Activated T-helper 2 cell treated with anti-CD3 and anti-CD28 coated beads, Interferon-gamma antibody, Interleukin-2, Interleukin-4, amounts not matched to agents 10 μg/mL and 5 μg/mL and 100 μg/mL, durations not matched to agents 14 hours and 24 hours and 36 hours (primary cell): ENCODE measurements around the gene IP6K1. TPM values are rescaled to one million over a fixed set of nuclear protein-coding genes. Genes with fewer than 3 reads are reported as not detected.
A peak's percentile ranks its signal among the peaks of the same experiment; 100 is the strongest.
"Not testable (repeated sequence)": the region's sequence is repeated elsewhere in the genome, so short reads cannot be mapped to it uniquely, and the experiment has no call there.

Experiments used
- DNase-seq: peaks from one replicate; pipeline ENCODE4 v3.0.0; 2021; ENCODE audit warnings: low spot score
- H3K27ac Mint-ChIP-seq: one replicate; pipeline ENCODE4 v1.8.0; 2021; ENCODE audit warnings: mixed read lengths
- H3K27me3 Mint-ChIP-seq: one replicate; pipeline ENCODE4 v1.8.0; 2021; ENCODE audit warnings: low read depth, mixed read lengths
- H3K36me3 Mint-ChIP-seq: one replicate; pipeline ENCODE4 v1.8.0; 2021; ENCODE audit warnings: low read depth, mixed read lengths
- H3K4me1 Mint-ChIP-seq: one replicate; pipeline ENCODE4 v1.8.0; 2021; ENCODE audit warnings: low read depth, mixed read lengths
- H3K4me3 Mint-ChIP-seq: one replicate; pipeline ENCODE4 v1.8.0; 2021; ENCODE audit warnings: low read depth, mild to moderate bottlenecking, moderate library complexity, mixed read lengths
- H3K9me3 Mint-ChIP-seq: one replicate; pipeline ENCODE4 v1.8.0; 2021; ENCODE audit warnings: mixed read lengths
- intact Hi-C: fragments of 100-400 bp; cut with micrococcal nuclease; formaldehyde crosslinking; loops from one replicate; pipeline ENCODE4 v1.15.1; 2023
- total RNA-seq: library from RNA; stranded (reverse); gene quantifications from 2 replicates; pipeline ENCODE4 v1.2.3, GENCODE V29; 2022

IP6K1 gene
- 36.9 and 40.7 TPM in 2 replicates for total RNA-seq

GRCh38 chr3:49786357-49787181 is at the start of gene IP6K1:
TSS of gene IP6K1 (minus strand) at chr3:49786542. CDS start at chr3:49748040, 38,502 bp downstream.
- H3K4me1 Mint-ChIP-seq, result peaks cover 17% of the 10 kb centered on the region
- H3K4me3 Mint-ChIP-seq, result peak within 1 kb of the TSS; percentile 90
- H3K27ac Mint-ChIP-seq, result peak within 1 kb of the TSS; percentile 95
- H3K27me3 Mint-ChIP-seq, result no peaks in the 10 kb centered on the region
- intact Hi-C loops, result loop anchor here (1.0 to 2.0 kb wide), 2 partner anchors 17 to 374 kb away; partner anchors contain the start of genes INKA1 and TCTA
- peak; percentile 100 for DNase-seq
- no peaks in the 10 kb centered on the region for H3K9me3 Mint-ChIP-seq
- H3K36me3 Mint-ChIP-seq, result peaks cover 15% of the 10 kb centered on the region

DNA sequence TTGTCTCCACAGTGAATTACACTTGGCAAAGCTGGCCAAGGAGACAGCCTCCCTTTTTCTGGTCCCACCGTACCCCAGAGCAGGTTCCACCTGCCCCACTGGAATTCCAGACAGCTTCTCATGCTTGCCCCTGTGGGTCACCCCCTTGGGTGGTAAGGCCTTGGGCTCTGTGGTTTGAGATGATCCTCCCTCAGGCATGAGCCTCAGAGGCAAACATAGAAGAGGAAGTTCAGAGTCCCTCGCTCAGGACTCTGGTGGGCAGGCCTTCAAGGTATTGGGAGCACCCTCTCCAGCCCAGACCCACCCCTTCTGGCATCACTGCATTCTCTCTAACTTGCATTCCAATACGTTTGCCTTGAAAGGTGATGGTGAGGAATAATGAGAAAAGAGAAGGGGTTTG is 45.0 kb upstream of the IP6K1 start:
- Mint-ChIP-seq H3K4me3 (no peak overlapping the region), H3K27me3 (no peaks in the 10 kb centered on the region), H3K9me3 (no peaks in the 10 kb centered on the region), H3K4me1 (no peaks in the 10 kb centered on the region), H3K27ac (no peak overlapping the region), H3K36me3 (peaks cover 36% of the 10 kb centered on the region)
- intact Hi-C loops, result no loop called here
- no peak for DNase-seq

DNA sequence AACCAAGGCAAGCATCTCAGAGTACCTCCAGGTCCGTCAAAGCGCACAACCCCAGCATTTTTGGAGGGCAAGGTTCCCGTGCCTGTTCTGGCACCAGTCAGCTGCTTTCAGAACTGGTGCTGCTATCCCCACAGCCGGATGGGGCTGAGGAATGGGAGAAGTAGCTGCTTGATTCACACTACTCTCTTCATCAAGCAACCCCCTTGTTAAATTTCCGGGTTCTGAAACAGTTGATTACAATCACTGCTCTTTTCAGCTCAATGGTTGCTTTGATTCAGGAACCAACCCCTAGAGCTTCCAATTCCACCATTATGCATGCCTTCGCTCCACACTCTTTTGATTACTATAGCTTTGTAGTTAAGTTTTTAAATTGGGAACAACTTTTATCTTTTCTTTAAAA is 39.7 kb upstream of the IP6K1 start:
- Mint-ChIP-seq H3K9me3 (no peaks in the 10 kb centered on the region), H3K4me3 (no peak overlapping the region), H3K4me1 (no peaks in the 10 kb centered on the region), H3K27ac (no peak overlapping the region), H3K27me3 (no peaks in the 10 kb centered on the region), H3K36me3 (peaks cover 15% of the 10 kb centered on the region)
- no peak for DNase-seq
- intact Hi-C loops, result no loop called here

- H3K36me3 Mint-ChIP-seq, H3K9me3 Mint-ChIP-seq, H3K27me3 Mint-ChIP-seq, intact Hi-C loops, H3K27ac Mint-ChIP-seq, H3K4me3 Mint-ChIP-seq, H3K4me1 Mint-ChIP-seq, DNase-seq: not testable (repeated sequence)
Observed at GRCh38 chr3:49823131-49823530, 36.8 kb upstream of the IP6K1 start.

- intact Hi-C loops, result loop anchor here (2.0 kb wide), 2 partner anchors 25 to 43 kb away; partner anchors contain the start of gene TRAIP
- Mint-ChIP-seq H3K9me3 (no peaks in the 10 kb centered on the region), H3K4me3 (peak within 1 kb of the TSS; percentile 92), H3K27me3 (no peaks in the 10 kb centered on the region), H3K4me1 (peaks cover 23% of the 10 kb centered on the region), H3K36me3 (peaks cover 18% of the 10 kb centered on the region), H3K27ac (peak within 1 kb of the TSS; percentile 91)
- peak; percentile 45 for DNase-seq
Observed at GRCh38 chr3:49813497-49814174, 27.3 kb upstream of the IP6K1 start, which contains the start of gene UBA7. TSS of gene UBA7 (minus strand) at chr3:49813953. CDS start at chr3:49813787, 166 bp downstream.

GRCh38 chr3:49812916-49813496 is 26.7 kb upstream of the IP6K1 start:
- Mint-ChIP-seq H3K4me3 (peak overlapping the region; percentile 92), H3K27me3 (no peaks in the 10 kb centered on the region), H3K27ac (peak overlapping the region; percentile 91), H3K36me3 (peaks cover 18% of the 10 kb centered on the region), H3K9me3 (no peaks in the 10 kb centered on the region), H3K4me1 (peaks cover 23% of the 10 kb centered on the region)
- intact Hi-C loops, result loop anchor here (2.0 kb wide), 1 partner anchor 44 kb away; the partner anchor contains the start of gene TRAIP
- no peak for DNase-seq

GRCh38 chr3:49807431-49808114 is 21.2 kb upstream of the IP6K1 start:
- H3K9me3 Mint-ChIP-seq, result no peaks in the 10 kb centered on the region
- intact Hi-C loops, result no loop called here
- H3K4me1 Mint-ChIP-seq, result peaks cover 25% of the 10 kb centered on the region
- H3K27ac Mint-ChIP-seq, result no peak overlapping the region
- H3K4me3 Mint-ChIP-seq, result no peak overlapping the region
- H3K36me3 Mint-ChIP-seq, result peaks cover 26% of the 10 kb centered on the region
- peaks cover 2% of the 10 kb centered on the region for H3K27me3 Mint-ChIP-seq
- no peak for DNase-seq

- Mint-ChIP-seq H3K9me3 (no peaks in the 10 kb centered on the region), H3K4me3 (no peak overlapping the region), H3K27ac (no peak overlapping the region), H3K27me3 (peaks cover 8% of the 10 kb centered on the region), H3K36me3 (peaks cover 23% of the 10 kb centered on the region), H3K4me1 (peaks cover 27% of the 10 kb centered on the region)
- no peak for DNase-seq
- intact Hi-C loops, result no loop called here
Observed at GRCh38 chr3:49806850-49807249, 20.5 kb upstream of the IP6K1 start.

GRCh38 chr3:49805897-49806701 is 19.8 kb upstream of the IP6K1 start:
- Mint-ChIP-seq H3K4me3 (no peak overlapping the region), H3K27me3 (peaks cover 15% of the 10 kb centered on the region), H3K27ac (no peak overlapping the region), H3K36me3 (peaks cover 15% of the 10 kb centered on the region), H3K9me3 (no peaks in the 10 kb centered on the region), H3K4me1 (peaks cover 22% of the 10 kb centered on the region)
- intact Hi-C loops, result no loop called here
- DNase-seq, result no peak

- Mint-ChIP-seq H3K4me1 (peaks cover 22% of the 10 kb centered on the region), H3K27ac (peak overlapping the region; percentile 6), H3K36me3 (peaks cover 14% of the 10 kb centered on the region), H3K27me3 (peaks cover 17% of the 10 kb centered on the region), H3K4me3 (no peak overlapping the region), H3K9me3 (no peaks in the 10 kb centered on the region)
- intact Hi-C loops, result no loop called here
- no peak for DNase-seq
Observed at GRCh38 chr3:49805367-49805782, 19.0 kb upstream of the IP6K1 start.

GRCh38 chr3:49804141-49805041 is 18.0 kb upstream of the IP6K1 start:
- Mint-ChIP-seq H3K27me3 (peaks cover 17% of the 10 kb centered on the region), H3K27ac (no peak overlapping the region), H3K9me3 (no peaks in the 10 kb centered on the region), H3K36me3 (peaks cover 10% of the 10 kb centered on the region), H3K4me1 (peaks cover 22% of the 10 kb centered on the region), H3K4me3 (peak overlapping the region; percentile 83)
- intact Hi-C loops, result no loop called here
- DNase-seq, result no peak
